Neural cell (in vitro differentiated cells): ENCODE data around the gene SLC5A11. TPM values are rescaled to one million over a fixed set of nuclear protein-coding genes. Genes with fewer than 3 reads are reported as not detected.

Experiments used
- H2AFZ ChIP-seq: fragments of 200-600, 300-800 bp; sonication (generic), shearing (Covaris generic); 2 replicates; pipeline ENCODE4 v1.6.0; 2014; ENCODE audit warnings: low read depth, mild to moderate bottlenecking, antibody characterized with exemption, low read length, moderate library complexity
- H3F3A ChIP-seq: fragments of 200-600 bp; shearing (Covaris generic); 2 replicates; pipeline ENCODE4 v1.6.1; 2016; ENCODE audit warnings: mild to moderate bottlenecking, moderate library complexity, mixed read lengths, antibody characterized with exemption, low read length; ENCODE audit not compliant: insufficient read depth, poor library complexity, severe bottlenecking
- H3K27ac ChIP-seq: fragments of 200-600, 300-800 bp; sonication (generic), shearing (Covaris generic); 2 replicates; pipeline ENCODE4 v1.5.1; 2014; ENCODE audit warnings: mild to moderate bottlenecking, low read length, moderate library complexity
- H3K27me3 ChIP-seq: fragments of 300-800, 200-600 bp; sonication (generic), shearing (Covaris generic); 2 replicates; pipeline ENCODE4 v1.6.0; 2014; ENCODE audit warnings: mild to moderate bottlenecking, low read depth, low read length, moderate library complexity; ENCODE audit not compliant: insufficient read depth
- H3K36me3 ChIP-seq: fragments of 300-800, 200-600 bp; sonication (generic), shearing (Covaris generic); 2 replicates; pipeline ENCODE4 v1.5.1; 2014; ENCODE audit warnings: mild to moderate bottlenecking, antibody characterized with exemption, low read length, moderate library complexity; ENCODE audit not compliant: insufficient read depth
- H3K4me2 ChIP-seq: fragments of 300-800, 200-600 bp; sonication (generic), shearing (Covaris generic); 2 replicates; pipeline ENCODE4 v1.6.0; 2014; ENCODE audit warnings: mild to moderate bottlenecking, low read length
- H3K4me3 ChIP-seq: fragments of 300-800, 200-600 bp; sonication (generic), shearing (Covaris generic); 2 replicates; pipeline ENCODE4 v1.5.1; 2014; ENCODE audit warnings: mild to moderate bottlenecking, low read length, moderate library complexity
- H3K79me2 ChIP-seq: fragments of 200-600 bp; shearing (Covaris generic); replicated peaks from 2 replicates; pipeline ENCODE4 v1.6.0; 2014; ENCODE audit warnings: mild to moderate bottlenecking, low read length, moderate library complexity; ENCODE audit not compliant: insufficient read depth
- H3K9ac ChIP-seq: fragments of 300-800, 200-600 bp; sonication (generic), shearing (Covaris generic); 2 replicates; pipeline ENCODE4 v1.6.1; 2016; ENCODE audit warnings: mild to moderate bottlenecking, low read length, mixed read lengths
- H3K9me2 ChIP-seq: fragments of 200-600 bp; shearing (Covaris generic); 2 replicates; pipeline ENCODE4 v1.6.1; 2016; ENCODE audit warnings: mild to moderate bottlenecking, low read length, mixed read lengths; ENCODE audit not compliant: insufficient read depth
- H3K9me3 ChIP-seq: fragments of 200-600, 300-800 bp; sonication (generic), shearing (Covaris generic); 2 replicates; pipeline ENCODE4 v1.6.1; 2016; ENCODE audit warnings: mild to moderate bottlenecking, mixed run types, low read length, moderate library complexity, mixed read lengths
- H4K20me1 ChIP-seq: fragments of 200-600 bp; shearing (Covaris generic); 2 replicates; pipeline ENCODE4 v1.6.1; 2016; ENCODE audit warnings: mild to moderate bottlenecking, mixed run types; ENCODE audit not compliant: insufficient read depth
- EP300 ChIP-seq: fragments of 450-650 bp; conservative IDR thresholded peaks from 2 replicates; pipeline ENCODE4 v1.6.1; 2014; ENCODE audit warnings: antibody characterized with exemption, mild to moderate bottlenecking, moderate library complexity; ENCODE audit not compliant: poor library complexity, severe bottlenecking
- EZH2 ChIP-seq: fragments of 200-600, 300-800 bp; shearing (Covaris generic), sonication (generic); IDR thresholded peaks from 2 replicates; pipeline ENCODE4 v1.6.1; 2014; ENCODE audit warnings: antibody characterized with exemption, low read length, borderline replicate concordance, mild to moderate bottlenecking; ENCODE audit not compliant: insufficient read depth, poor library complexity, severe bottlenecking
- MXI1 ChIP-seq: fragments of 450-650 bp; conservative IDR thresholded peaks from 2 replicates; pipeline ENCODE4 v1.6.1; 2014; ENCODE audit warnings: antibody characterized with exemption, mild to moderate bottlenecking; ENCODE audit not compliant: poor library complexity, severe bottlenecking
- POLR2AphosphoS5 ChIP-seq: IDR thresholded peaks from 2 replicates; pipeline ENCODE4 v1.6.1; 2012
- RAD21 ChIP-seq: fragments of 450-650 bp; conservative IDR thresholded peaks from 2 replicates; pipeline ENCODE4 v1.6.1; 2014; ENCODE audit warnings: antibody characterized with exemption, mild to moderate bottlenecking, moderate library complexity
- SMC3 ChIP-seq: fragments of 450-650 bp; conservative IDR thresholded peaks from 2 replicates; pipeline ENCODE4 v1.6.1; 2014; ENCODE audit warnings: antibody characterized with exemption, mild to moderate bottlenecking, moderate library complexity; ENCODE audit not compliant: poor library complexity
- polyA plus RNA-seq: library from polyadenylated mRNA; depleted of rRNA; stranded (reverse); fragments of >200 nt; gene quantifications from 2 replicates; pipeline ENCODE4 v1.2.3, GENCODE V29; 2014
- TF ChIP-seq, protein P1 (sequence below): IDR thresholded peaks from 2 replicates; pipeline ENCODE4 v1.6.1; 2012; ENCODE audit warnings: borderline replicate concordance

The SLC5A11 gene
- polyA plus RNA-seq, 1 donor from 2014 or later, result not detected

DNA sequence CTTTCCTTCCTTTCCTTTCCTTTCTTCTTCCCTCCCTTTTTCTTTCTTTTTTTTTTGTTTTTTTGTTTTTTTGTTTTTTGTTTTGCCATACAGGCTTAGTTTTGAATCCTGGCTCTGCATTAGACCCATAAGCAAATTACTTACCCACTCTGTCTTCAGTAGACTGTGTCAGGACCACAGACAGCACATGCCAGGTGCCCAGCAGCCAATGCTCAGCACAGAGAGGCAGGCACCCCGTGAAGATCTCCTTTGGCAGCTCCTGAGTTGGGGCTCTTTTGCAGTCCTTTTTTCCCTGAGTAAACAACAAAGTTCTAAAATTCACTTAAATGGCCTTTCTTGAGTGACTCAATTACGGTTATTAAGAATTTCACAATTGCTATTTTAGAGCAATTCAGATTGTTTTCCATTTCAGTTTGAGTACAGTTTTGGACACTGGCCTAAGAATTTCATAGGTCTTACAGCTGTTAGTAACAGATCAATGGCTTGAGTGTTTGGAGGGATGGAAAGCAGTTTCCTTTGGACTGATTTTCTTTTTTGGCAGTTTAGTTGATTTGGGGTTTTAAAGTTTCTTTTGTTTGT, 26.2 kb upstream of the SLC5A11 start:
- H3K4me2 ChIP-seq, result no peak overlapping the region
- H3K9ac ChIP-seq, result no peak overlapping the region
- TF ChIP-seq MXI1, result no peak
- no peak for TF ChIP-seq EZH2
- TF ChIP-seq, protein P1, sequence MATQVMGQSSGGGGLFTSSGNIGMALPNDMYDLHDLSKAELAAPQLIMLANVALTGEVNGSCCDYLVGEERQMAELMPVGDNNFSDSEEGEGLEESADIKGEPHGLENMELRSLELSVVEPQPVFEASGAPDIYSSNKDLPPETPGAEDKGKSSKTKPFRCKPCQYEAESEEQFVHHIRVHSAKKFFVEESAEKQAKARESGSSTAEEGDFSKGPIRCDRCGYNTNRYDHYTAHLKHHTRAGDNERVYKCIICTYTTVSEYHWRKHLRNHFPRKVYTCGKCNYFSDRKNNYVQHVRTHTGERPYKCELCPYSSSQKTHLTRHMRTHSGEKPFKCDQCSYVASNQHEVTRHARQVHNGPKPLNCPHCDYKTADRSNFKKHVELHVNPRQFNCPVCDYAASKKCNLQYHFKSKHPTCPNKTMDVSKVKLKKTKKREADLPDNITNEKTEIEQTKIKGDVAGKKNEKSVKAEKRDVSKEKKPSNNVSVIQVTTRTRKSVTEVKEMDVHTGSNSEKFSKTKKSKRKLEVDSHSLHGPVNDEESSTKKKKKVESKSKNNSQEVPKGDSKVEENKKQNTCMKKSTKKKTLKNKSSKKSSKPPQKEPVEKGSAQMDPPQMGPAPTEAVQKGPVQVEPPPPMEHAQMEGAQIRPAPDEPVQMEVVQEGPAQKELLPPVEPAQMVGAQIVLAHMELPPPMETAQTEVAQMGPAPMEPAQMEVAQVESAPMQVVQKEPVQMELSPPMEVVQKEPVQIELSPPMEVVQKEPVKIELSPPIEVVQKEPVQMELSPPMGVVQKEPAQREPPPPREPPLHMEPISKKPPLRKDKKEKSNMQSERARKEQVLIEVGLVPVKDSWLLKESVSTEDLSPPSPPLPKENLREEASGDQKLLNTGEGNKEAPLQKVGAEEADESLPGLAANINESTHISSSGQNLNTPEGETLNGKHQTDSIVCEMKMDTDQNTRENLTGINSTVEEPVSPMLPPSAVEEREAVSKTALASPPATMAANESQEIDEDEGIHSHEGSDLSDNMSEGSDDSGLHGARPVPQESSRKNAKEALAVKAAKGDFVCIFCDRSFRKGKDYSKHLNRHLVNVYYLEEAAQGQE, result no peak
- TF ChIP-seq POLR2AphosphoS5, result no peak
- no peak for TF ChIP-seq SMC3
- H3K9me3 ChIP-seq, result no peaks in the 10 kb centered on the region
- no peaks in the 10 kb centered on the region for H4K20me1 ChIP-seq
- peaks cover 15% of the 10 kb centered on the region for H3K36me3 ChIP-seq
- no peak overlapping the region for H3K27ac ChIP-seq
- no peak overlapping the region for H3K4me3 ChIP-seq
- H2AFZ ChIP-seq, result no peak overlapping the region
- no peaks in the 10 kb centered on the region for H3F3A ChIP-seq
- H3K27me3 ChIP-seq, result no peaks in the 10 kb centered on the region
- no peaks in the 10 kb centered on the region for H3K9me2 ChIP-seq
- H3K79me2 ChIP-seq, result no peaks in the 10 kb centered on the region

DNA sequence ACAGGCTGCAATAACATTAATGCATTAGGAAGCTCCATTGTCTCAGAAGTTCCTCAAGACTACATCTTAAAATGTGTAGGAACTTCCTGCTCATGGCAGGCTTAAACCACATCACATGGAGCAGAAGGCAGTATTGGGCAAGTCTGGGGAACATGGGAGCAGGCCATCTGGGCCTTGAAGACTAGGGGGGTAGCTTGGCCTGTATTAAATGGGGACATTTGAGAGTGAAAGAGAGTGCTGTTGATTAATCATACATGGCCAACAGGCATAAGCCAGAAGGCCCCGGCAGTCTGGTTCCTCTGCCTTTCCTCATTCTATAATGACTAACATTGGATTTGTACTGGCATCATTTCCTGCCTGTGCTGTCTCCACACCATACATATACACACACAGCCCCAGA, 25.2 kb upstream of the SLC5A11 start:
- Histone ChIP-seq H3K9ac (no peak overlapping the region), H3K36me3 (peaks cover 15% of the 10 kb centered on the region), H3K27me3 (no peaks in the 10 kb centered on the region), H3K4me3 (no peak overlapping the region), H3K9me3 (no peaks in the 10 kb centered on the region), H3K79me2 (no peaks in the 10 kb centered on the region), H3K27ac (no peak overlapping the region), H3K9me2 (no peaks in the 10 kb centered on the region), H3K4me2 (no peak overlapping the region), H4K20me1 (no peaks in the 10 kb centered on the region), H3F3A (no peaks in the 10 kb centered on the region), H2AFZ (no peak overlapping the region)
- no peak for TF ChIP-seq MXI1
- TF ChIP-seq, protein P1, result no peak

- H2AFZ ChIP-seq, result no peak overlapping the region
- no peaks in the 10 kb centered on the region for H3K27me3 ChIP-seq
- TF ChIP-seq SMC3 (no peak), EP300 (no peak), MXI1 (no peak), RAD21 (no peak)
- TF ChIP-seq, protein P1, result no peak
- H3K9ac ChIP-seq, result no peak overlapping the region
- no peaks in the 10 kb centered on the region for H3K9me3 ChIP-seq
- no peak overlapping the region for H3K4me3 ChIP-seq
- peaks cover 15% of the 10 kb centered on the region for H3K36me3 ChIP-seq
- H3K9me2 ChIP-seq, result no peaks in the 10 kb centered on the region
- no peaks in the 10 kb centered on the region for H3F3A ChIP-seq
- H4K20me1 ChIP-seq, result no peaks in the 10 kb centered on the region
- H3K4me2 ChIP-seq, result no peak overlapping the region
- H3K79me2 ChIP-seq, result no peaks in the 10 kb centered on the region
- H3K27ac ChIP-seq, result no peak overlapping the region
These were observed 24.6 kb upstream of the SLC5A11 start for GRCh38 chr16:24821129-24821528.
